Adrenal gland (tissue), 12 donors: ENCODE data around the gene PZP. TPM values are rescaled to one million over a fixed set of nuclear protein-coding genes. Genes with fewer than 3 reads are reported as not detected.

ENCODE experiments used
- DNase-seq, 7 donors: peaks; one replicate each; pipeline ENCODE4 v3.0.0-alpha.2; 2019 to 2020
- H3K27ac ChIP-seq, 5 donors: fragments of 200-600 bp; sonication (generic) in 4 of 5; 1 replicate in 3 of 5; 2 replicates in 2 of 5; pipeline versions ENCODE4 v1.5.1 to v1.8.0; 2016 to 2020; ENCODE audit warnings: mild to moderate bottlenecking in 1 of 5
- H3K27me3 ChIP-seq: fragments of 200-600 bp; 2 replicates; pipeline ENCODE4 v1.8.0; 2021
- H3K36me3 ChIP-seq, 2 donors: fragments of 200-600 bp; replicated peaks in 1 of 2; 1 replicate in 1 of 2; 2 replicates in 1 of 2; pipeline versions ENCODE4 v1.5.1 to v1.8.0; 2018 to 2022
- H3K4me1 ChIP-seq, 2 donors: fragments of 200-600 bp; replicated peaks in 1 of 2; 1 replicate in 1 of 2; 2 replicates in 1 of 2; pipeline versions ENCODE4 v1.5.1 to v1.8.0; 2018 to 2021
- H3K4me3 ChIP-seq, 4 donors: fragments of 200-600 bp; sonication (generic) in 3 of 4; one replicate each; pipeline ENCODE4 v1.5.1; 2016 to 2018
- H3K9me3 ChIP-seq, 3 donors: fragments of 200-600 bp; sonication (generic) in 1 of 3; replicated peaks in 1 of 3; 1 replicate in 2 of 3; 2 replicates in 1 of 3; pipeline versions ENCODE4 v1.5.1 to v1.8.0; 2016 to 2021
- CTCF ChIP-seq, 6 experiments: fragments of 450-650 bp in 4 of 6; fragments of 200-600 bp in 2 of 6; sonication (generic) in 1 of 6; IDR thresholded peaks; 1 replicate in 5 of 6; 2 replicates in 1 of 6; pipeline versions ENCODE4 v1.5.1 to v1.8.0; 2016 to 2021; ENCODE audit warnings: antibody characterized with exemption in 6 of 6, mild to moderate bottlenecking in 2 of 6, moderate library complexity in 1 of 6
- POLR2A ChIP-seq, 2 donors: fragments of 450-650 bp; IDR thresholded peaks; one replicate each; pipeline ENCODE4 v1.6.1; 2017; ENCODE audit warnings: antibody characterized with exemption in 2 of 2, mild to moderate bottlenecking in 2 of 2, moderate library complexity in 1 of 2
- WGBS, 4 donors: extraction: QIAGEN DNeasy Blood & Tissue Kit in 2 of 4; methylation state at CpG; one replicate each; pipeline versions ENCODE4 v1.1.5 to v1.1.7; 2013 to 2017; 5-methylcytosine and 5-hydroxymethylcytosine counted together
- intact Hi-C, 2 donors: fragments of 100-400 bp; cut with DNase I; formaldehyde crosslinking; loops; one replicate each; pipeline versions ENCODE4 v1.14.1 to v1.15.0; 2022 to 2023
- polyA plus RNA-seq, 3 donors: library from polyadenylated mRNA; stranded (reverse); fragments of 200-250 nt in 2 of 3; fragments of 350-450 nt in 1 of 3; fragmentation: Illumina TruSeq in 1 of 3; extraction: RNeasy Lipid Tissue Mini Kit (QIAGEN cat#74804) in 1 of 3; gene quantifications; one replicate each; pipeline ENCODE4 v1.2.3, GENCODE V29; 2013 to 2014
- total RNA-seq, 9 donors: library from RNA; depleted of rRNA in 4 of 9; stranded (reverse); fragments of >200 nt in 4 of 9; fragments of 120-200 nt in 1 of 9; fragmentation: NEBNext Ultra II Directional in 1 of 9; extraction: Animal tissue kit (Norgen Biotek cat#: 25700) in 1 of 9; gene quantifications; one replicate each; pipeline versions ENCODE4 v1.1.0 to v1.2.4, GENCODE V29; 2013 to 2023
- donor health status: healthy with polysubstance abuse.
- donor health status: Bipolar disorder and iron deficiency.
- donor health status: DM: yes; HTN: yes; CAD: no.
- donor health status: DM: no; HTN: no; CAD: no.
- donor health status: DM: no; HTN: no; CAD: no.
- donor health status: DM: yes; HTN: yes; CAD: no.

PZP gene
- total and polyA plus RNA-seq, 12 donors: 0.08 to 0.95 (median 0.35) TPM; not detected in 2

GRCh38 chr12:9148926-9149325, 59.3 kb downstream of the PZP start:
- TF ChIP-seq CTCF (IDR thresholded peaks at IDR 0.05): no peak
- no peak for TF ChIP-seq POLR2A (IDR thresholded peaks at IDR 0.05)
- WGBS, 4 donors: 70 to 85% (median 80%) methylated on average over 2 of the region's 2 CpGs
- no peaks in the 10 kb centered on the region for H3K27me3 ChIP-seq

GRCh38 chr12:9147461-9147860, 60.7 kb downstream of the PZP start:
- H3K27me3 ChIP-seq: no peaks in the 10 kb centered on the region
- peaks cover 0 to 8% (median 7%) of the 10 kb centered on the region in 3 donors for H3K9me3 ChIP-seq
- no peak overlapping the region for H3K4me3 ChIP-seq
- DNase-seq: no peak
- H3K4me1 ChIP-seq: no peaks in the 10 kb centered on the region
- TF ChIP-seq CTCF (IDR thresholded peaks at IDR 0.05) (no peak), POLR2A (IDR thresholded peaks at IDR 0.05) (no peak)
- WGBS, 4 donors: 85 to 97% (median 90%) methylated on average over 2 of the region's 2 CpGs
- H3K36me3 ChIP-seq: no peaks in the 10 kb centered on the region
- H3K27ac ChIP-seq: no peak overlapping the region
- intact Hi-C loops: no loop called here

More at GRCh38 chr12:9148926-9149325, 59.3 kb downstream of the PZP start:
- Histone ChIP-seq H3K4me3 (no peak overlapping the region), H3K27ac (no peak overlapping the region), H3K9me3 (peaks cover 0 to 8% (median 7%) of the 10 kb centered on the region in 3 donors), H3K4me1 (no peaks in the 10 kb centered on the region), H3K36me3 (no peaks in the 10 kb centered on the region)
- intact Hi-C loops: no loop called here
- no peak for DNase-seq

GRCh38 chr12:9144730-9145106, 63.5 kb downstream of the PZP start:
- intact Hi-C loops: no loop called here
- H3K4me3 ChIP-seq: no peak overlapping the region
- peaks cover 0 to 8% (median 7%) of the 10 kb centered on the region in 3 donors for H3K9me3 ChIP-seq
- no peak overlapping the region for H3K27ac ChIP-seq
- WGBS, 4 donors: 48 to 51% (median 51%) methylated on average over 4 of the region's 4 CpGs
- no peaks in the 10 kb centered on the region for H3K4me1 ChIP-seq
- TF ChIP-seq POLR2A (IDR thresholded peaks at IDR 0.05) (no peak), CTCF (IDR thresholded peaks at IDR 0.05) (no peak)
- no peak for DNase-seq
- no peaks in the 10 kb centered on the region for H3K36me3 ChIP-seq
- no peaks in the 10 kb centered on the region for H3K27me3 ChIP-seq

GRCh38 chr12:9143929-9144729, 64.1 kb downstream of the PZP start:
- intact Hi-C loops: no loop called here
- Histone ChIP-seq H3K4me1 (no peaks in the 10 kb centered on the region), H3K27me3 (no peaks in the 10 kb centered on the region), H3K36me3 (no peaks in the 10 kb centered on the region), H3K27ac (no peak overlapping the region), H3K9me3 (peaks cover 0 to 8% (median 7%) of the 10 kb centered on the region in 3 donors), H3K4me3 (no peak overlapping the region)
- 82 to 88% (median 87%) methylated on average over 3 of the region's 3 CpGs for WGBS, 4 donors
- TF ChIP-seq CTCF (IDR thresholded peaks at IDR 0.05) (no peak), POLR2A (IDR thresholded peaks at IDR 0.05) (no peak)
- no peak for DNase-seq
